Mesendoderm (in vitro differentiated cells): ENCODE measurements around the gene C12orf75.

ENCODE experiments used
- DNase-seq: peaks from one replicate; pipeline ENCODE4 v3.0.0; 2013
- H2AK5ac ChIP-seq: 2 replicates; pipeline ENCODE4 v1.6.1; 2013; ENCODE audit warnings: low read length, inconsistent platforms
- H2BK120ac ChIP-seq: 2 replicates; pipeline ENCODE4 v1.6.1; 2013; ENCODE audit warnings: low read depth, mild to moderate bottlenecking, low read length, moderate library complexity, mixed read lengths
- H2BK15ac ChIP-seq: replicated peaks from 2 replicates; pipeline ENCODE4 v1.6.1; 2013; ENCODE audit warnings: low read depth, mild to moderate bottlenecking, moderate library complexity
- H2BK5ac ChIP-seq: 2 replicates; pipeline ENCODE4 v1.6.1; 2013; ENCODE audit warnings: low read length, inconsistent platforms
- H3K18ac ChIP-seq: 2 replicates; pipeline ENCODE4 v1.6.1; 2013; ENCODE audit warnings: mild to moderate bottlenecking, low read length, mixed read lengths
- H3K23ac ChIP-seq: one replicate; pipeline ENCODE4 v1.6.1; 2013; ENCODE audit warnings: low read length
- H3K27ac ChIP-seq: 2 replicates; pipeline ENCODE4 v1.5.1; 2013; ENCODE audit warnings: low read depth, mild to moderate bottlenecking, inconsistent platforms, low read length, moderate library complexity
- H3K27me3 ChIP-seq: 2 replicates; pipeline ENCODE4 v1.6.1; 2013; ENCODE audit warnings: low read length, control low read depth, mild to moderate bottlenecking, inconsistent platforms; ENCODE audit not compliant: insufficient read depth, poor library complexity
- H3K36me3 ChIP-seq: 2 replicates; pipeline ENCODE4 v1.6.1; 2013; ENCODE audit warnings: low read length, inconsistent platforms; ENCODE audit not compliant: control insufficient read depth, insufficient read depth
- H3K4ac ChIP-seq: one replicate; pipeline ENCODE4 v1.6.1; 2013; ENCODE audit warnings: low read depth, mild to moderate bottlenecking, low read length, moderate library complexity
- H3K4me1 ChIP-seq: 2 replicates; pipeline ENCODE4 v1.6.1; 2013; ENCODE audit warnings: low read depth, low read length, inconsistent platforms; ENCODE audit not compliant: control insufficient read depth
- H3K4me2 ChIP-seq: 2 replicates; pipeline ENCODE4 v1.6.1; 2013; ENCODE audit warnings: low read length
- H3K4me3 ChIP-seq: 2 replicates; pipeline ENCODE4 v1.5.1; 2013; ENCODE audit warnings: mild to moderate bottlenecking, low read length
- H3K56ac ChIP-seq: one replicate; pipeline ENCODE4 v1.6.1; 2013; ENCODE audit warnings: low read length
- H3K79me1 ChIP-seq: 2 replicates; pipeline ENCODE4 v1.6.1; 2013; ENCODE audit warnings: low read length, inconsistent platforms
- H3K79me2 ChIP-seq: 2 replicates; pipeline ENCODE4 v1.6.1; 2013; ENCODE audit warnings: mild to moderate bottlenecking, low read length; ENCODE audit not compliant: control insufficient read depth, insufficient read depth
- H3K9ac ChIP-seq: 2 replicates; pipeline ENCODE4 v1.6.1; 2013; ENCODE audit warnings: low read length, inconsistent platforms
- H4K5ac ChIP-seq: one replicate; pipeline ENCODE4 v1.6.1; 2013; ENCODE audit warnings: low read length
- H4K8ac ChIP-seq: one replicate; pipeline ENCODE4 v1.6.1; 2013; ENCODE audit warnings: low read depth, mild to moderate bottlenecking, control low read depth, low read length, moderate library complexity
- WGBS: extraction: QIAGEN DNeasy Blood & Tissue Kit; methylation state at CpG from one replicate; pipeline ENCODE4 v1.1.7; 2013; ENCODE audit warnings: low lambda C conversion rate, missing lambda C conversion rate; ENCODE audit not compliant: insufficient coverage; ENCODE audit errors: extremely low coverage; 5-methylcytosine and 5-hydroxymethylcytosine counted together

Gene C12orf75

GRCh38 chr12:105382771-105383622 lies 52.5 kb downstream of the C12orf75 start:
- Histone ChIP-seq H3K4me1 (no peaks in the 10 kb centered on the region), H2BK120ac (no peak overlapping the region), H3K4me3 (no peak overlapping the region), H3K79me2 (no peaks in the 10 kb centered on the region), H2AK5ac (no peak overlapping the region), H3K4me2 (no peak overlapping the region), H3K9ac (no peak overlapping the region), H3K79me1 (no peaks in the 10 kb centered on the region), H3K36me3 (no peaks in the 10 kb centered on the region), H3K23ac (no peak overlapping the region), H2BK15ac (no peak overlapping the region), H3K27me3 (no peaks in the 10 kb centered on the region), H2BK5ac (no peak overlapping the region), H3K56ac (no peak overlapping the region), H3K4ac (no peak overlapping the region), H3K18ac (no peak overlapping the region), H4K5ac (no peak overlapping the region), H3K27ac (no peak overlapping the region), H4K8ac (no peak overlapping the region)
- WGBS = no CpG with 5 or more reads among the region's 18 CpGs
- DNase-seq = peak; percentile 67

- Histone ChIP-seq H2BK15ac (no peak overlapping the region), H2AK5ac (no peak overlapping the region), H4K5ac (no peak overlapping the region), H3K4me1 (no peaks in the 10 kb centered on the region), H3K4me3 (no peak overlapping the region), H3K79me1 (no peaks in the 10 kb centered on the region), H3K79me2 (no peaks in the 10 kb centered on the region), H3K27ac (no peak overlapping the region), H3K18ac (no peak overlapping the region), H3K4ac (no peak overlapping the region), H2BK120ac (no peak overlapping the region), H3K36me3 (no peaks in the 10 kb centered on the region), H3K4me2 (no peak overlapping the region), H3K56ac (no peak overlapping the region), H3K27me3 (no peaks in the 10 kb centered on the region), H3K23ac (no peak overlapping the region), H2BK5ac (no peak overlapping the region), H3K9ac (no peak overlapping the region), H4K8ac (no peak overlapping the region)
- no peak for DNase-seq
- no CpG with 5 or more reads among the region's 6 CpGs for WGBS
Measured at GRCh38 chr12:105384220-105384619, 53.7 kb downstream of the C12orf75 start.

- Histone ChIP-seq H3K27me3 (no peaks in the 10 kb centered on the region), H3K27ac (no peak overlapping the region), H3K9ac (no peak overlapping the region), H3K4me1 (no peaks in the 10 kb centered on the region), H3K18ac (no peak overlapping the region), H3K79me2 (no peaks in the 10 kb centered on the region), H3K79me1 (no peaks in the 10 kb centered on the region), H4K5ac (no peak overlapping the region), H3K4me2 (no peak overlapping the region), H2BK15ac (no peak overlapping the region), H2AK5ac (no peak overlapping the region), H3K4ac (no peak overlapping the region), H3K23ac (no peak overlapping the region), H3K36me3 (no peaks in the 10 kb centered on the region), H3K56ac (no peak overlapping the region), H2BK120ac (no peak overlapping the region), H4K8ac (no peak overlapping the region), H2BK5ac (no peak overlapping the region), H3K4me3 (no peak overlapping the region)
- no peak for DNase-seq
- no CpG with 5 or more reads among the region's 6 CpGs for WGBS
Measured at GRCh38 chr12:105384916-105385535, 54.5 kb downstream of the C12orf75 start.

GRCh38 chr12:105386431-105386830 lies 55.9 kb downstream of the C12orf75 start:
- Histone ChIP-seq H4K5ac (no peak overlapping the region), H3K27me3 (no peaks in the 10 kb centered on the region), H3K18ac (no peak overlapping the region), H2BK120ac (no peak overlapping the region), H2BK5ac (no peak overlapping the region), H3K27ac (no peak overlapping the region), H3K79me1 (no peaks in the 10 kb centered on the region), H3K56ac (no peak overlapping the region), H3K36me3 (no peaks in the 10 kb centered on the region), H3K4ac (no peak overlapping the region), H3K4me2 (no peak overlapping the region), H3K9ac (no peak overlapping the region), H3K23ac (no peak overlapping the region), H2BK15ac (no peak overlapping the region), H3K79me2 (no peaks in the 10 kb centered on the region), H3K4me3 (no peak overlapping the region), H2AK5ac (no peak overlapping the region), H3K4me1 (no peaks in the 10 kb centered on the region), H4K8ac (no peak overlapping the region)
- WGBS = no CpG with 5 or more reads among the region's 3 CpGs
- DNase-seq = no peak

GRCh38 chr12:105391231-105391630 lies 60.7 kb downstream of the C12orf75 start:
- H3K9ac ChIP-seq = no peak overlapping the region
- no peak overlapping the region for H2BK5ac ChIP-seq
- no peaks in the 10 kb centered on the region for H3K4me1 ChIP-seq
- H3K4ac ChIP-seq = no peak overlapping the region
- H3K4me2 ChIP-seq = no peak overlapping the region
- no peak overlapping the region for H2BK15ac ChIP-seq
- no peak overlapping the region for H4K5ac ChIP-seq
- H2BK120ac ChIP-seq = no peak overlapping the region
- H3K27me3 ChIP-seq = no peaks in the 10 kb centered on the region
- H4K8ac ChIP-seq = no peak overlapping the region
- no peak overlapping the region for H3K4me3 ChIP-seq
- no peaks in the 10 kb centered on the region for H3K79me2 ChIP-seq
- H2AK5ac ChIP-seq = no peak overlapping the region
- no peak overlapping the region for H3K27ac ChIP-seq
- H3K18ac ChIP-seq = no peak overlapping the region
- no peak overlapping the region for H3K56ac ChIP-seq
- no peaks in the 10 kb centered on the region for H3K79me1 ChIP-seq
- no peaks in the 10 kb centered on the region for H3K36me3 ChIP-seq
- no peak overlapping the region for H3K23ac ChIP-seq
- DNase-seq = no peak
- no CpG with 5 or more reads among the region's 1 CpG for WGBS
